Hematopoietic multipotent progenitor cell treated with erythropoietin and hydrocortisone succinate and interleukin-3 and kit ligand, for 15 days (in vitro differentiated cells): ENCODE measurements around the gene SBDS.

ENCODE experiments used
- DNase-seq: peaks from one replicate; pipeline ENCODE4 v3.0.0-alpha.2; 2015; ENCODE audit warnings: low spot score

SBDS gene

DNA sequence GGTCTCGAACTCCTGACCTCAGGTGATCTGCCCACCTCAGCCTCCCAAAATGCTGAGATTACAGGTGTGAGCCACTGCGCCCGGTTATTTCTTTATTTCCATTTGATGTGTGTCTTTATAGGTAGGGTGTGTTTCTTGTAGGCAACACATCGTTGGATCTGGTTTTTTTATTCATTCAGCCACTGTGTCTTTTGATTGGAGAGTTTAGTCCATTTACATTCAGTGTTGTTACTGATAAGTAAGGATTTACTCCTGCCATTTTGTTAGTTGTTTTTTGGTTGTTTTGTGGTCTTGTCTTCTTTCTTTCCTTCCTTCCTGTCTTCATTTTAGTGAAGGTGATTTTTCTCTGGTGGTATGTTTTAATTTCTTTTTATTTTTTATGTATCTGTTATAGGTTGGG is 57.4 kb downstream of the SBDS start:
- DNase-seq, result no peak
